ENCODE measurements around the gene CD248.
"Not testable (repeated sequence)": the region's sequence is repeated elsewhere in the genome, so short reads cannot be mapped to it uniquely, and the experiment has no call there.

CD248 gene

DNA sequence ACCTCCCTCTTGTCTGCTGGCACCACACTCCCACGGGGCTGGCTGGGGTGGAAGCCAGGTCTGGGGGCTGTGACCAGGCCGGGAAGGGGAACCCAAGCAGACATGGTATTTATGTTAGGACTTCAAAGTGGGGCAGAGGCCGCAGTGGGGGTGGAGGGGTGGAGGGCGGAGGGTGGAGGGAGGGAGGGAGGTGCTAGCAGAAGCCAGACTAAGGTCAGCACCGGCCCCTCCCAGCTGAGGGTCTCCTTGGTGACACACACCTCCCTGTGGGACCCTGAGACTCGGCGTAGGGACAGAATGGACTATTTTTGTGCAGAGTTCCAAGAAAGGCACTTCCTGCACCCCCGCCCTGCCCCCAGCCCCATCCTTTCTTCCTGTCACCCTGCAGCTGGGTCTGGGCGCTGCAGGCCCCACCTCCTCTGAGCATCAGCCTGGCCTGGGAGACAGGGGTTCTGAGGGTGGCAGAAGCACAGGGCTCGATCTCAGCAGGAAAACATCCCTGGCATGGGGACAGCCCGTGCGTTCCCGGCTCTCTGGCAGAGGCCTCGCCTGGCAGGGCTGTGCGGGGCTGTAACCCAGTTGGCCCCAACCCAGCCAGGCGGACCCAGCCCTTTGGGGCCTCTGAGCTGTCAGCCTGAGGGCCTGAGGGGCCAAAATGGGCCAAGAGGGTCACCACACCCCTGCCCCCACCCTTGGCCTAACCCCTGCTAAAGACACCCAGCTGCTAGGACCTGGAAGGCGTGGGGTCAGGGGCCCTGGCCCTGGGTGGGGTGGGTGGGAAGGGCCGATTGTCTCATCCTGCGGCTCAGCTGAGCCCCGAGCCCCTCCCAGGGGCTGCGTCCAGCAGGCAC lies 9.6 kb upstream of the CD248 start:
- no peak for DNase-seq (ENCODE audit: low read depth, low spot score)
- Histone ChIP-seq H3K4me1 (ENCODE audit: control insufficient read depth, insufficient read depth, low read length) (peaks cover 12% of the 10 kb centered on the region), H3K27me3 (ENCODE audit: control insufficient read depth, insufficient read depth, low read length) (no peaks in the 10 kb centered on the region), H3K9me3 (ENCODE audit: control insufficient read depth, insufficient read depth, low read length) (no peaks in the 10 kb centered on the region), H3K27ac (ENCODE audit: low read length) (no peak overlapping the region), H3K4me3 (ENCODE audit: low read length) (no peak overlapping the region), H3K36me3 (ENCODE audit: control insufficient read depth, insufficient read depth, low read length) (0 out of 2 replicates have a peak, but pooled peaks cover 3% of the 10 kb centered on the region)
- WGBS (ENCODE audit: insufficient coverage, insufficient read length), result no CpG with 5 or more reads among the region's 21 CpGs

DNA sequence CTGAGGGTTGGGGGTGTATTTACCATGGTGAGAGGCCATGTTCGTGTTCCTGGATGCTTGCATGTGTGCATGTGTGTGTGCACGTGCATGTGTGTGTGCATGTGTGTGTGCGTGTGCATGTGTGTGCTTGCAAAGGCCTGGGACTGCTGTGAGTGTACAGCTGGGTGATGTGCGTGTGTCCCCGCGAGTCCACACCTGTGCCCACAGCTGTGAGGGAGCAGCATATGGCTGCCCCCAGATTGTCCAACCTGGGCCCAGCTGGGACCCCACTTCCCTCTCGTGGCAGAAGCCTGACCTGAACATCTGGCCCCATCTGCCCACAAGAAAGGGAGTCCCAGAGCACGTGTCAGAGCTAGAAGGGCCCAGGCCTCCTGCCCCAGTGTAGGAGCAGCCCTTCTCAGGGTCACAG lies 8.4 kb upstream of the CD248 start:
- peaks cover 12% of the 10 kb centered on the region for H3K4me1 ChIP-seq (ENCODE audit: control insufficient read depth, insufficient read depth, low read length)
- no peaks in the 10 kb centered on the region for H3K9me3 ChIP-seq (ENCODE audit: control insufficient read depth, insufficient read depth, low read length)
- H3K4me3 ChIP-seq (ENCODE audit: low read length), result no peak overlapping the region
- no CpG with 5 or more reads among the region's 8 CpGs for WGBS (ENCODE audit: insufficient coverage, insufficient read length)
- no peak for DNase-seq (ENCODE audit: low read depth, low spot score)
- no peaks in the 10 kb centered on the region for H3K27me3 ChIP-seq (ENCODE audit: control insufficient read depth, insufficient read depth, low read length)
- 0 out of 2 replicates have a peak, but pooled peaks cover 3% of the 10 kb centered on the region for H3K36me3 ChIP-seq (ENCODE audit: control insufficient read depth, insufficient read depth, low read length)
- no peak overlapping the region for H3K27ac ChIP-seq (ENCODE audit: low read length)

DNA sequence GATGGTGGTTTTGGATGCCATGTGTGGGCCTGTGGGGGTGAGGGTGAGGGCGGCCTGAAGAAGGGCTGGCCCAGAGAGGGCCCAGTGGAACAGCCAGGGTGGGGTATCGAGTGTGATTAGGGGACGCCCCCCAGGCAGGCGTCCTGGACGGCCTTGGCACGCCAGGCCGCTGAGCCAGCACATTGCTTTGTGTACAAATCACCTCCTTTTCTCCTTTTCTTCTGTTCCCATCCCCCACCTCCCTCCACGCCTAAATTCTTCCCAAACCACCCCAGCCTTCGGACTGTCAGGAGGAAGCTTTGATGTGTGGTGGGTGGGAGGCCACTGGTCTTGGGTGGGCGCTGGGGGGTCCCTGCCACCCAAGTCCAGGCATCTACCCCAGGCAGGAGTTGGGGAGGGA lies 7.8 kb upstream of the CD248 start:
- Histone ChIP-seq H3K27ac (ENCODE audit: low read length) (no peak overlapping the region), H3K4me1 (ENCODE audit: control insufficient read depth, insufficient read depth, low read length) (peaks cover 12% of the 10 kb centered on the region)
- no CpG with 5 or more reads among the region's 10 CpGs for WGBS (ENCODE audit: insufficient coverage, insufficient read length)

DNA sequence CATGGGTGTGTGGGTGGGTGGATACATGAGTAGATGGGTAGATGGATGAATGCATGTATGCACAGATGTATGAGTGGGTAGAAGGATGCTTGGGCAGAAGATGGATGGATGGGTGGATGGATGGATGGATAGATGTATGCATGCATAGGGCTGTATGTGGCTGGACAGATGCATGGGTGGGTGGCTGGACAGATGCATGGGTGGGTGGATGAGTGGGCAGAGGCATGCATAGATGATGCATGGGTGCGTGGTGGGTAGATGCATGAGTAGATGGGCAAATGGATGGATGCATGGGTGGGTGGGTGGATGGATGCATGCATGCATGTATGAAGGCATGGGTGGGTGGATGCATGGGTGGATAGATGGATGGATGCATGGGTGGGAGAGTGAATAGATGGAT lies 6.8 kb upstream of the CD248 start:
- WGBS (ENCODE audit: insufficient coverage, insufficient read length), result no CpG with 5 or more reads among the region's 1 CpG
- H3K27me3 ChIP-seq (ENCODE audit: control insufficient read depth, insufficient read depth, low read length), result no peaks in the 10 kb centered on the region

More for the DNA sequence above, 7.8 kb upstream of the CD248 start:
- DNase-seq (ENCODE audit: low read depth, low spot score), result no peak
- Histone ChIP-seq H3K36me3 (ENCODE audit: control insufficient read depth, insufficient read depth, low read length) (0 out of 2 replicates have a peak, but pooled peaks cover 3% of the 10 kb centered on the region), H3K9me3 (ENCODE audit: control insufficient read depth, insufficient read depth, low read length) (no peaks in the 10 kb centered on the region), H3K4me3 (ENCODE audit: low read length) (no peak overlapping the region), H3K27me3 (ENCODE audit: control insufficient read depth, insufficient read depth, low read length) (no peaks in the 10 kb centered on the region)

DNA sequence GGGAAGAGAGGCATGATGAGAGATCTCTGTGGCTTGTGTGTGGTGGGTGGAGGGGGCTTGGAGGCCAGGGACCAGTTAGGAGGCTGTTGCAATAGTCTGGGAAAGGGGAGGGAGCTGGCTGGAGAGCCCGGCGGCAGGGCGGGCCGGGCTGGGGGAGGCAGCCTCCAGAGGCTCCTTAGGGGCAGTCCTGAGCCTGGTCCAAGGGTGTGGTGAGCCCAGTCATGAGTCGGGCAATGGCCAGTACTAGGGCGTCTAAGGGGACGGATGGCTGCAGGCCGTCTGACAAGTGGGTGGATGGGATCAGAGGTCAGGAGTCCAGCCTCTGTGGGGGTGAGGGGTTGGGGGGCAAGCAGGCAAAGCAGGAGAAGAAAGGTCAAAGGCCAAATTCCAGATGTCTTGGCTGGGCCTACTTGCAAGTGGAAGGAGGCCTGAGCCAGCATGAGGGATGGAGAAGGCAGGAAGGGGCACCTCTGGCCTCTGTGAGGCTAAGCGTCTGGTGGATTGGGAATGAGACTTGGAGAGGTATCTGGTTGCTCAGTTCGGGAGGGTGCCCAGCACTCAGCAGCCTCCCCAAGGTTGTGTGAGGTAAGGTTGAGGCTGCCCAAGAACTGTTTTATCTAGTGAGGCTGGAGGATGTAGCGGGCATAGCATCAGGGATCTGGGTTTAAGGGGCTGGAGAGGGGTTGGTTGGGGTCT lies 6.0 kb upstream of the CD248 start:
- Histone ChIP-seq H3K36me3 (ENCODE audit: control insufficient read depth, insufficient read depth, low read length) (0 out of 2 replicates have a peak, but pooled peaks cover 3% of the 10 kb centered on the region), H3K4me1 (ENCODE audit: control insufficient read depth, insufficient read depth, low read length) (peaks cover 12% of the 10 kb centered on the region), H3K27me3 (ENCODE audit: control insufficient read depth, insufficient read depth, low read length) (no peaks in the 10 kb centered on the region), H3K27ac (ENCODE audit: low read length) (no peak overlapping the region), H3K9me3 (ENCODE audit: control insufficient read depth, insufficient read depth, low read length) (no peaks in the 10 kb centered on the region), H3K4me3 (ENCODE audit: low read length) (no peak overlapping the region)
- no CpG with 5 or more reads among the region's 11 CpGs for WGBS (ENCODE audit: insufficient coverage, insufficient read length)
- no peak for DNase-seq (ENCODE audit: low read depth, low spot score)

More for the DNA sequence above, 6.8 kb upstream of the CD248 start:
- Histone ChIP-seq H3K36me3 (ENCODE audit: control insufficient read depth, insufficient read depth, low read length) (0 out of 2 replicates have a peak, but pooled peaks cover 3% of the 10 kb centered on the region), H3K4me3 (ENCODE audit: low read length) (no peak overlapping the region), H3K4me1 (ENCODE audit: control insufficient read depth, insufficient read depth, low read length) (peaks cover 12% of the 10 kb centered on the region), H3K9me3 (ENCODE audit: control insufficient read depth, insufficient read depth, low read length) (no peaks in the 10 kb centered on the region), H3K27ac (ENCODE audit: low read length) (no peak overlapping the region)
- no peak for DNase-seq (ENCODE audit: low read depth, low spot score)

DNA sequence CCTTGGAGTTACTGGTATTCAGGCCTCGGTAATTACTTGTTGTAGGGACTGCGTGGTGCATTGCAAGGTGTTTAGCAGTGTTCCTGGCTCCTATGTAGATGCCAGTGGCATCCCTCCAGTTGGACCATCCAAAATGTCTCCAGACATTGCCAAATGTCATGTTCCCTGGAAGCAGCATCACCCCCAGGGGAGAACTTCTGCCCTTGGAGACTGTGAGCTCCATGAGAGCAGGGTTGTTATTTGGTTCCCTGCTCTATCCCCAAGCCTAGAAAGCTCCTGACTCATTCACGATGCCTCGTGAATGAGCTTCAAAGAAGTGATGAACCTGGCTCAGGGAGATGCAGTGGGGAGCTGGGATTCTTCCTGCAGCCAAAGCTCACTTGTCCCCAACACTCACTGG lies 4.8 kb upstream of the CD248 start:
- no peak for DNase-seq (ENCODE audit: low read depth, low spot score)
- H3K4me1 ChIP-seq (ENCODE audit: control insufficient read depth, insufficient read depth, low read length), result peaks cover 20% of the 10 kb centered on the region
- no peak overlapping the region for H3K4me3 ChIP-seq (ENCODE audit: low read length)
- H3K36me3 ChIP-seq (ENCODE audit: control insufficient read depth, insufficient read depth, low read length), result peaks cover 3% of the 10 kb centered on the region; the same call in 1 of the 2 replicates
- H3K27ac ChIP-seq (ENCODE audit: low read length), result no peak overlapping the region
- WGBS (ENCODE audit: insufficient coverage, insufficient read length), result no CpG with 5 or more reads among the region's 4 CpGs
- no peaks in the 10 kb centered on the region for H3K27me3 ChIP-seq (ENCODE audit: control insufficient read depth, insufficient read depth, low read length)
- no peaks in the 10 kb centered on the region for H3K9me3 ChIP-seq (ENCODE audit: control insufficient read depth, insufficient read depth, low read length)

DNA sequence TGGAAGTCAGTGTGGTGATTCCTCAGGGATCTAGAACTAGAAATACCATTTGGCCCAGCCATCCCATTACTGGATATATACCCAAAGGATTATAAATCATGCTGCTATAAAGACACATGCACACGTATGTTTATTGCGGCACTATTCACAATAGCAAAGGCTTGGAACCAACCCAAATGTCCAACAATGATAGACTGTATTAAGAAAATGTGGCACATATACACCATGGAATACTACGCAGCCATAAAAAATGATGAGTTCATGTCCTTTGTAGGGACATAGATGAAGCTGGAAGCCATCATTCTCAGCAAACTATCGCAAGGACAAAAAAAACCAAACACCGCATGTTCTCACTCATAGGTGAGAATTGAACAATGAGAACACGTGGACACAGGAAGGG lies 3.9 kb upstream of the CD248 start:
- WGBS (ENCODE audit: insufficient coverage, insufficient read length), result no CpG with 5 or more reads among the region's 6 CpGs
- not testable (repeated sequence) for H3K9me3 ChIP-seq (ENCODE audit: control insufficient read depth, insufficient read depth, low read length); H3K36me3 ChIP-seq (ENCODE audit: control insufficient read depth, insufficient read depth, low read length); H3K4me3 ChIP-seq (ENCODE audit: low read length); H3K27ac ChIP-seq (ENCODE audit: low read length); H3K27me3 ChIP-seq (ENCODE audit: control insufficient read depth, insufficient read depth, low read length); DNase-seq (ENCODE audit: low read depth, low spot score)
- peaks cover 23% of the 10 kb centered on the region for H3K4me1 ChIP-seq (ENCODE audit: control insufficient read depth, insufficient read depth, low read length)

DNA sequence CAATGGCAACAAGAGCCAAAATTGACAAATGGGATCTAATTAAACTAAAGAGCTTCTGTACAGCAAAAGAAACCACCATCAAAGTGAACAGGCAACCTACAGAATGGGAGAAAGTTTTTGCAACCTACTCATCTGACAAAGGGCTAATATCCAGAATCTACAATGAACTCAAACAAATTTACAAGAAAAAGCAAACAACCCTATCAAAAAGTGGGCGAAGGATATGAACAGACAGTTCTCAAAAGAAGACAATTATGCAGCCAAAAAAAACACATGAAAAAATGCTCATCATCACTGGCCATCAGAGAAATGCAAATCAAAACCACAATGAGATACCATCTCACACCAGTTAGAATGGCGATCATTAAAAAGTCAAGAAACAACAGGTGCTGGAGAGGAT lies 3.4 kb upstream of the CD248 start:
- H3K9me3 ChIP-seq (ENCODE audit: control insufficient read depth, insufficient read depth, low read length); H3K27me3 ChIP-seq (ENCODE audit: control insufficient read depth, insufficient read depth, low read length); DNase-seq (ENCODE audit: low read depth, low spot score); H3K27ac ChIP-seq (ENCODE audit: low read length); H3K4me3 ChIP-seq (ENCODE audit: low read length); H3K36me3 ChIP-seq (ENCODE audit: control insufficient read depth, insufficient read depth, low read length): not testable (repeated sequence)
- H3K4me1 ChIP-seq (ENCODE audit: control insufficient read depth, insufficient read depth, low read length), result peaks cover 22% of the 10 kb centered on the region
- no CpG with 5 or more reads among the region's 2 CpGs for WGBS (ENCODE audit: insufficient coverage, insufficient read length)

DNA sequence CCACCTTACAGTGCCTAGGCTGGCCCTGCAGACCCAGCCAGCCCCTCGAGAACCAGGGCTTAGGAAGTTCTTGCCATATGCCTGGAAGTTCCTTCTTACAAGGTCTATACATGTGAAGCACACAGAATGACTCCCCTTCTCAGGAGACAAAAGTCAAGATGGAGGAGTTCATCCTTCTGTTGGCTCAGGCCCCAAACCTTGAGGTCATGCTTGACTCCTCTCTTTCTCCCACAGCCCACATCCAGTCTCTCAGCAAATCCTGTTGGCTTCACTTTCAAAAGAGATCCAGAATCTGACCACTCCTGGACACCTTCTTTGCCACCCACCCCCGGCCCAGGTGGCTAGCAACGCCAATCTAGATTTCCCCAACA lies 1.7 kb upstream of the CD248 start:
- no peak for DNase-seq (ENCODE audit: low read depth, low spot score)
- WGBS (ENCODE audit: insufficient coverage, insufficient read length), result no CpG with 5 or more reads among the region's 3 CpGs
- H3K36me3 ChIP-seq (ENCODE audit: control insufficient read depth, insufficient read depth, low read length), result no peaks in the 10 kb centered on the region; the same call in 1 of the 2 replicates
- H3K27me3 ChIP-seq (ENCODE audit: control insufficient read depth, insufficient read depth, low read length), result no peaks in the 10 kb centered on the region
- no peak overlapping the region for H3K4me3 ChIP-seq (ENCODE audit: low read length)
- H3K4me1 ChIP-seq (ENCODE audit: control insufficient read depth, insufficient read depth, low read length), result peaks cover 19% of the 10 kb centered on the region
- H3K27ac ChIP-seq (ENCODE audit: low read length), result no peak overlapping the region
- H3K9me3 ChIP-seq (ENCODE audit: control insufficient read depth, insufficient read depth, low read length), result no peaks in the 10 kb centered on the region

DNA sequence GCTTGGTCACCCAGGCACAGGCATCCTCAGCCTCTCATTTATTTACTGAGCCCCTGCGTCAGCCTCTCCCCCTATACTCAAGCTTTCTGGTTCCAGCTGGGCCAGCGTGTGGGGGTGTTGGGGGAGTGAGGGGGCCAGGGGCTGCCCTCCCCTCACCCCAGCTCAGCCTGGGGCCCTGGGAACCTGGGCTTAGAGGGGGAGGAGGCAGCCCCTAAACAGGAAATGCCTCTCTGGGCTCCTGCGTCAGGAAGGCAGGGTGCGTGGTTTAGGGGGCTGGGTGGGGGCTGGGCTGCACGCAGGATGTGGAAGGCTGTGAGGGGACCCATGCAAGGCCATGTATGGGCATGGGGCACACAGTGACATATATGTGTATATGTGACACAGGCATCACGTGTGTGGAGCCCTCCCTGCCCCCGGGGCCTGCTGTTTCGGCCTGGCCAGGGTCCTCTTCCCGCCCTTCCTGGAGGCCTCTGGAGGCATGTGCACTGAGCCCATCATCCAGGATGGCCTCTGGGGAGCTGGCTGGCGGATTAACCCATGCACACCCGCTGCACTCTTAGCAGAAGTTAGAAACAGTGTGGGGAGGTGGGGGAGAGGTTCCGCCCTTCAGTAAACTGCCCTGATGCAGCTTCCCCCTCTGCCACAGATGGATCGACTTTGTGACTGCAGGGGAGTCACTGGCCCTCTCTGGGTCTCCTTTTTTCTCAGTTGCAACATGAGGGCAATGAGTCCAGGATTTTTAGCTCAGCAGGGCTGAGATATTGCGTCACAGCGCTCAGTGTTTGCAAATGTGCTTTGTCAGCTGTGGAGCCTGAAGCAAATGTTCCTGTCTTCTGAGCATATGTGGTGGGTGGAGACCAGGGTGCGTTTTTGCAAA lies 1.1 kb upstream of the CD248 start:
- no peaks in the 10 kb centered on the region for H3K9me3 ChIP-seq (ENCODE audit: control insufficient read depth, insufficient read depth, low read length)
- H3K36me3 ChIP-seq (ENCODE audit: control insufficient read depth, insufficient read depth, low read length), result no peaks in the 10 kb centered on the region; the same call in 1 of the 2 replicates
- DNase-seq (ENCODE audit: low read depth, low spot score), result no peak
- peaks cover 19% of the 10 kb centered on the region for H3K4me1 ChIP-seq (ENCODE audit: control insufficient read depth, insufficient read depth, low read length)
- H3K27ac ChIP-seq (ENCODE audit: low read length), result no peak overlapping the region
- no peak overlapping the region for H3K4me3 ChIP-seq (ENCODE audit: low read length)
- H3K27me3 ChIP-seq (ENCODE audit: control insufficient read depth, insufficient read depth, low read length), result no peaks in the 10 kb centered on the region
- no CpG with 5 or more reads among the region's 16 CpGs for WGBS (ENCODE audit: insufficient coverage, insufficient read length)

Measured in iPS DF 6.9 (cell line).